Esophagus squamous epithelium (tissue), 4 donors: ENCODE results near the gene NPAS1.

Source experiments
- POLR2A ChIP-seq, 4 donors: fragments of 450-650 bp; IDR thresholded peaks; one replicate each; pipeline ENCODE4 v1.6.1; 2017; ENCODE audit warnings: antibody characterized with exemption in 4 of 4, mild to moderate bottlenecking in 4 of 4, moderate library complexity in 3 of 4
- TF ChIP-seq, protein P1 (sequence below), 6 experiments: fragments of 450-650 bp in 4 of 6; fragments of 200-600 bp in 2 of 6; sonication (generic) in 2 of 6; IDR thresholded peaks; one replicate each; pipeline ENCODE4 v1.5.1; 2016 to 2019; ENCODE audit warnings: antibody characterized with exemption in 6 of 6, mild to moderate bottlenecking in 4 of 6, moderate library complexity in 4 of 6

DNA sequence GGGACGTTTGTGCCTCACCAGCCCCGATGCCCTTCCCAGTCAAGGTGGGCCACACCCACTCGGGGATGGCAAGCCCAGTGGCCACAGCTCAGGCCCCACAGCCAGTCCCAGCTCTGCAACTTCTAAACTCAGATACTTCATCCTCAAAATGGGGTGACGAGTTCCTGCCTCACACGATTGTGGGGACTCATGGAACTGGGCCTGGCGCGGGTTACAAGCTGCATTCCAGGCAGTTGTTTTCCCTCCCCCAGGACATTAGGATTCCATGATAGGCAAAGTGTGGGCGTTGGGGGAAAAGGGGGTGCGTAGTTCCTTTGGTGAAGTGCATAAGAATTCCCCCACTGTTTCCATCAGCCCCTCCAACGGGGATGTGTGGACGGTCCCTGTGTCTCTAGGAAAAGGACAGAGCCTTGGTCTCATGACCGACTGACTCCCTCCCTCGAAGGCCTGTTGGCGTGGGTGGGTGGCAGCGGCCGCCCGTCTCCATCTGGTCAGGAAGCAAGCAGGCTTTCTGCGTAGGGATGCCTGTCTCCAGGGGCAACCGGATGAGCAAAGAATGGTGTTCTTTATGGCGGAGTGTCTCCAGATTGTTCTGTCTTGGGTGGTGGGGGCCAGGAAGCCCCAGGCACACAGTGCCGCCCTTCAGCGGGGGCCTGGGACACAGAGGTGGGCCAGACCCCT, 21.1 kb upstream of the NPAS1 start:
- no peak for TF ChIP-seq POLR2A (IDR thresholded peaks at IDR 0.05)
- TF ChIP-seq, protein P1, sequence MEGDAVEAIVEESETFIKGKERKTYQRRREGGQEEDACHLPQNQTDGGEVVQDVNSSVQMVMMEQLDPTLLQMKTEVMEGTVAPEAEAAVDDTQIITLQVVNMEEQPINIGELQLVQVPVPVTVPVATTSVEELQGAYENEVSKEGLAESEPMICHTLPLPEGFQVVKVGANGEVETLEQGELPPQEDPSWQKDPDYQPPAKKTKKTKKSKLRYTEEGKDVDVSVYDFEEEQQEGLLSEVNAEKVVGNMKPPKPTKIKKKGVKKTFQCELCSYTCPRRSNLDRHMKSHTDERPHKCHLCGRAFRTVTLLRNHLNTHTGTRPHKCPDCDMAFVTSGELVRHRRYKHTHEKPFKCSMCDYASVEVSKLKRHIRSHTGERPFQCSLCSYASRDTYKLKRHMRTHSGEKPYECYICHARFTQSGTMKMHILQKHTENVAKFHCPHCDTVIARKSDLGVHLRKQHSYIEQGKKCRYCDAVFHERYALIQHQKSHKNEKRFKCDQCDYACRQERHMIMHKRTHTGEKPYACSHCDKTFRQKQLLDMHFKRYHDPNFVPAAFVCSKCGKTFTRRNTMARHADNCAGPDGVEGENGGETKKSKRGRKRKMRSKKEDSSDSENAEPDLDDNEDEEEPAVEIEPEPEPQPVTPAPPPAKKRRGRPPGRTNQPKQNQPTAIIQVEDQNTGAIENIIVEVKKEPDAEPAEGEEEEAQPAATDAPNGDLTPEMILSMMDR (IDR thresholded peaks at IDR 0.05) = no peak
